ENCODE results near the gene EPB41. TPM values are rescaled to one million over a fixed set of nuclear protein-coding genes. Genes with fewer than 3 reads are reported as not detected.
A peak's percentile ranks its signal among the peaks of the same experiment; 100 is the strongest.

The EPB41 gene
- total and polyA plus RNA-seq, 2 experiments from 2014 or later = 26.8 to 112 TPM

- H4K20me1 ChIP-seq (replicated peaks; ENCODE audit: insufficient read depth) = peaks cover 10% of the 10 kb centered on the region; the same call in 1 of the 2 replicates
- H3K4me1 ChIP-seq (ENCODE audit: insufficient read depth) = no peaks in the 10 kb centered on the region
- no peak overlapping the region for H3K4me3 Mint-ChIP-seq
- peaks cover 2% of the 10 kb centered on the region; the same call in 1 of the 3 replicates for H3K9me3 Mint-ChIP-seq
- no peaks in the 10 kb centered on the region for H3K79me2 ChIP-seq (replicated peaks; ENCODE audit: insufficient read depth)
- no peak for ATAC-seq
- no peaks in the 10 kb centered on the region; the same call in 1 of the 3 replicates for H3K4me1 Mint-ChIP-seq
- peaks cover 9% of the 10 kb centered on the region for H3K27me3 Mint-ChIP-seq (ENCODE audit: insufficient read depth, low read depth, poor library complexity)
- no peak for TF ChIP-seq CREB1 (CRISPR knock-in tag; IDR thresholded peaks at IDR 0.05; ENCODE audit: low read depth)
- TF ChIP-seq POLR2AphosphoS5 (IDR thresholded peaks at IDR 0.05; ENCODE audit: low read depth) = 0 out of 2 replicates have a peak, but pooled peaks have one; percentile 6
- TF ChIP-seq REST (IDR thresholded peaks at IDR 0.05; ENCODE audit: unreplicated experiment) = no peak
- no peak for TF ChIP-seq EZH2 (IDR thresholded peaks at IDR 0.05; ENCODE audit: low read depth, unreplicated experiment)
- no peak overlapping the region for H2AFZ ChIP-seq
- no peak for DNase-seq (ENCODE audit: low spot score)
- peaks cover 24% of the 10 kb centered on the region for H3K36me3 ChIP-seq (ENCODE audit: insufficient read depth)
- no peak overlapping the region for H3K4me3 ChIP-seq
- no peak overlapping the region for H3K27ac Mint-ChIP-seq
- no peak overlapping the region for H3K27ac ChIP-seq (ENCODE audit: low read depth)
- no peaks in the 10 kb centered on the region for H3K27me3 ChIP-seq (ENCODE audit: insufficient read depth)
- no peaks in the 10 kb centered on the region for H3K9me2 ChIP-seq (ENCODE audit: insufficient read depth)
- 0 out of 2 replicates have a peak, but pooled peaks cover 3% of the 10 kb centered on the region for H3F3A ChIP-seq (replicated peaks; ENCODE audit: low read depth)
- no peak overlapping the region for H3K4me2 ChIP-seq
- peaks cover 62% of the 10 kb centered on the region for H3K36me3 Mint-ChIP-seq (ENCODE audit: low read depth)
These were observed 229.8 kb downstream of the EPB41 start for GRCh38 chr1:29144178-29144577.

GRCh38 chr1:29145739-29146437, 231.5 kb downstream of the EPB41 start:
- Histone ChIP-seq H3K4me2 (no peak overlapping the region), H2AFZ (no peak overlapping the region), H3K79me2 (replicated peaks; ENCODE audit: insufficient read depth) (no peaks in the 10 kb centered on the region), H3K9me2 (ENCODE audit: insufficient read depth) (no peaks in the 10 kb centered on the region), H3F3A (replicated peaks; ENCODE audit: low read depth) (0 out of 2 replicates have a peak, but pooled peaks cover 10% of the 10 kb centered on the region), H3K4me3 (no peak overlapping the region), H3K27me3 (ENCODE audit: insufficient read depth) (no peaks in the 10 kb centered on the region), H3K36me3 (ENCODE audit: insufficient read depth) (peaks cover 40% of the 10 kb centered on the region), H4K20me1 (replicated peaks; ENCODE audit: insufficient read depth) (peaks cover 14% of the 10 kb centered on the region; the same call in 1 of the 2 replicates), H3K4me1 (ENCODE audit: insufficient read depth) (no peaks in the 10 kb centered on the region), H3K27ac (ENCODE audit: low read depth) (peak overlapping the region; percentile 24; the same call in 1 of the 2 replicates)
- Mint-ChIP-seq H3K27me3 (ENCODE audit: insufficient read depth, low read depth, poor library complexity) (peaks cover 6% of the 10 kb centered on the region), H3K4me3 (no peak overlapping the region), H3K9me3 (no peaks in the 10 kb centered on the region; the same call in 2 of the 3 replicates), H3K27ac (peak overlapping the region; percentile 2; the same call in 1 of the 2 replicates), H3K4me1 (no peaks in the 10 kb centered on the region; the same call in 1 of the 3 replicates), H3K36me3 (ENCODE audit: low read depth) (peaks cover 79% of the 10 kb centered on the region)
- DNase-seq (ENCODE audit: low spot score) = no peak
- no peak for ATAC-seq
- no peak for TF ChIP-seq STAT1 (IDR thresholded peaks at IDR 0.05; ENCODE audit: unreplicated experiment)
- no peak for TF ChIP-seq POLR2AphosphoS5 (IDR thresholded peaks at IDR 0.05; ENCODE audit: low read depth)
- TF ChIP-seq EZH2phosphoT487 (IDR thresholded peaks at IDR 0.05; ENCODE audit: unreplicated experiment) = no peak
- TF ChIP-seq EZH2 (IDR thresholded peaks at IDR 0.05; ENCODE audit: low read depth, unreplicated experiment) = no peak
- TF ChIP-seq CTCF (conservative IDR thresholded peaks at IDR 0.05; ENCODE audit: low read depth in 2 of 2) = no peak
- no peak for TF ChIP-seq ZNF114 (CRISPR knock-in tag; IDR thresholded peaks at IDR 0.05)
- no peak for TF ChIP-seq CREB1 (CRISPR knock-in tag; IDR thresholded peaks at IDR 0.05; ENCODE audit: low read depth)
- TF ChIP-seq NANOG (IDR thresholded peaks at IDR 0.05; ENCODE audit: borderline replicate concordance) = no peak
- TF ChIP-seq ETS1 (IDR thresholded peaks at IDR 0.05) = no peak
- no peak for TF ChIP-seq JUNB (IDR thresholded peaks at IDR 0.05; ENCODE audit: unreplicated experiment)
